CD4-positive, alpha-beta T cell treated with Interleukin-17A for 4 hours (primary cell): Measurements from ENCODE around the gene IMPDH2.

Experiments
- DNase-seq: peaks from one replicate; pipeline ENCODE4 v3.0.0-alpha.2; 2020; ENCODE audit warnings: mixed read lengths

The IMPDH2 gene

GRCh38 chr3:49028673-49029562, at the start of gene IMPDH2:
IMPDH2 (minus strand) TSS chr3:49029398; CDS start chr3:49029350, 48 bp downstream.
- peak; percentile 95 for DNase-seq

- no peak for DNase-seq
Observed at GRCh38 chr3:49076646-49077045, 47.4 kb upstream of the IMPDH2 start.

- no peak for DNase-seq
Observed at GRCh38 chr3:49076116-49076515, 46.9 kb upstream of the IMPDH2 start.

- DNase-seq = no peak
Observed at GRCh38 chr3:49058011-49058410, 28.8 kb upstream of the IMPDH2 start.

GRCh38 chr3:49057268-49057667, 28.1 kb upstream of the IMPDH2 start:
- DNase-seq = no peak

- DNase-seq = no peak
Observed at GRCh38 chr3:49054344-49054862, 25.2 kb upstream of the IMPDH2 start.

- no peak for DNase-seq
Observed at GRCh38 chr3:49053543-49053942, 24.3 kb upstream of the IMPDH2 start.

GRCh38 chr3:49035281-49035680, 6.1 kb upstream of the IMPDH2 start:
- DNase-seq = no peak

GRCh38 chr3:49034650-49035049, 5.5 kb upstream of the IMPDH2 start:
- DNase-seq = no peak

GRCh38 chr3:49032646-49033304, 3.6 kb upstream of the IMPDH2 start:
- no peak for DNase-seq

GRCh38 chr3:49030321-49030720, 1.1 kb upstream of the IMPDH2 start:
- DNase-seq = no peak

- DNase-seq = no peak
Observed at GRCh38 chr3:49029563-49029884, 326 bp upstream of the IMPDH2 start.

GRCh38 chr3:49028298-49028672, 913 bp downstream of the IMPDH2 start:
- DNase-seq = no peak

- no peak for DNase-seq
Observed at GRCh38 chr3:49027634-49028033, 1.6 kb downstream of the IMPDH2 start.

GRCh38 chr3:49026536-49026935, 2.7 kb downstream of the IMPDH2 start:
- DNase-seq = no peak

- no peak for DNase-seq
Observed at GRCh38 chr3:49025793-49026520, 3.2 kb downstream of the IMPDH2 start.

GRCh38 chr3:49025005-49025792, 4.0 kb downstream of the IMPDH2 start:
- DNase-seq = no peak

GRCh38 chr3:49024449-49024848, 4.7 kb downstream of the IMPDH2 start:
- DNase-seq = no peak

- no peak for DNase-seq
Observed at GRCh38 chr3:49023775-49024174, 5.4 kb downstream of the IMPDH2 start.

- no peak for DNase-seq
Observed at GRCh38 chr3:49022688-49023171, 6.5 kb downstream of the IMPDH2 start.

- peak; percentile 92 for DNase-seq
Observed at GRCh38 chr3:49021813-49022687, 7.1 kb downstream of the IMPDH2 start, which contains the start of gene NDUFAF3. NDUFAF3 (plus strand) TSS chr3:49022121; CDS start chr3:49022145, 24 bp downstream.
